ENCODE results near the gene PPP4R1. TPM values are rescaled to one million over a fixed set of nuclear protein-coding genes. Genes with fewer than 3 reads are reported as not detected.

Gene PPP4R1
- total RNA-seq, 1 experiment from 2014 or later, result 66.7 TPM

GRCh38 chr18:9619545-9619944 is 5.2 kb upstream of the PPP4R1 start:
- TF ChIP-seq ZFX (IDR thresholded peaks at IDR 0.05), result no peak
- TF ChIP-seq EZH2phosphoT487 (IDR thresholded peaks at IDR 0.05; ENCODE audit: borderline replicate concordance), result no peak
- TF ChIP-seq EZH2 (IDR thresholded peaks at IDR 0.05), result no peak
- no peak for TF ChIP-seq ZNF274 (IDR thresholded peaks at IDR 0.05; ENCODE audit: low read depth, low read length)
- no peak for TF ChIP-seq RAD21 (IDR thresholded peaks at IDR 0.05; ENCODE audit: low read depth)
- TF ChIP-seq FOSL1 (IDR thresholded peaks at IDR 0.05; ENCODE audit: low read depth), result no peak
- no peak for TF ChIP-seq EGR1 (IDR thresholded peaks at IDR 0.05; ENCODE audit: low read depth)
- TF ChIP-seq ATF3 (IDR thresholded peaks at IDR 0.05), result no peak
- no peak for TF ChIP-seq TCF7L2 (IDR thresholded peaks at IDR 0.05; ENCODE audit: borderline replicate concordance, extremely low read depth, insufficient read depth, insufficient read length)
- no peak for TF ChIP-seq SP1 (IDR thresholded peaks at IDR 0.05; ENCODE audit: low read depth)
- no peak for TF ChIP-seq CEBPB (IDR thresholded peaks at IDR 0.05; ENCODE audit: low read depth)
- no peak for TF ChIP-seq ELF1 (IDR thresholded peaks at IDR 0.05; ENCODE audit: borderline replicate concordance, low read depth)
- no peak for TF ChIP-seq JUND (IDR thresholded peaks at IDR 0.05)
- TF ChIP-seq MAX (IDR thresholded peaks at IDR 0.05), result no peak
- TF ChIP-seq REST (IDR thresholded peaks at IDR 0.05; ENCODE audit: low read depth), result no peak
- no peak for TF ChIP-seq POLR2AphosphoS5 (IDR thresholded peaks at IDR 0.05; ENCODE audit: low read depth, low read length)
- TF ChIP-seq SRF (IDR thresholded peaks at IDR 0.05; ENCODE audit: low read depth), result no peak
- no peaks in the 10 kb centered on the region for H3K79me2 ChIP-seq (ENCODE audit: insufficient read depth, low read length)
- POLR2A ChIA-PET, result interaction anchor here (0.6 kb wide), 1 partner anchor 54 kb away, joined by 5 read pairs; no protein-coding TSS in a partner anchor
- no peak overlapping the region for H3K27ac ChIP-seq (ENCODE audit: low read depth, low read length)
- H3K4me3 ChIP-seq (replicated peaks in 1 of 2; ENCODE audit: low read depth in 1 of 2, low read length in 2 of 2), result no peak overlapping the region
- H3K4me2 ChIP-seq (ENCODE audit: low read length), result no peak overlapping the region
- ATAC-seq (no peak), DNase-seq (ENCODE audit: low read depth, low spot score) (no peak)
- RAD21 ChIA-PET (ENCODE audit: low non-redundant PET in 1 of 2, low total read pairs in 2 of 2, uncharacterized antibody in 2 of 2, unreplicated experiment in 2 of 2), result no interaction called here
- H3K9me2 ChIP-seq (ENCODE audit: insufficient read depth), result no peaks in the 10 kb centered on the region
- no peaks in the 10 kb centered on the region for H3K27me3 ChIP-seq (ENCODE audit: insufficient read depth, low read length)
- H3K4me1 ChIP-seq (ENCODE audit: control insufficient read depth in 1 of 2, insufficient read depth in 2 of 2, low read length in 2 of 2), result peaks cover 7 to 28% of the 10 kb centered on the region in 2 experiments
- H4K20me1 ChIP-seq (ENCODE audit: insufficient read depth), result no peaks in the 10 kb centered on the region
- no peaks in the 10 kb centered on the region for H3K9me3 ChIP-seq (ENCODE audit: control insufficient read depth in 1 of 2, insufficient read depth in 1 of 2, low read depth in 1 of 2, low read length in 2 of 2)
- intact Hi-C loops (cut with micrococcal nuclease), result loop anchor here (10.0 kb wide), 2 partner anchors 295 to 335 kb away; partner anchors contain the start of gene VAPA
- CTCF ChIA-PET, result no interaction called here
- BruUV-seq (replicated peaks), result no TSS peak
- no peaks in the 10 kb centered on the region for H3K36me3 ChIP-seq (ENCODE audit: control insufficient read depth in 1 of 2, insufficient read depth in 2 of 2, low read length in 2 of 2)
- H3K9ac ChIP-seq (ENCODE audit: low read length), result no peak overlapping the region
- H2AFZ ChIP-seq (ENCODE audit: low read depth, low read length, poor library complexity, severe bottlenecking), result peak overlapping the region; percentile 32

Measured in HCT116 (cell line).